Endometrial microvascular endothelial cells (primary cell): ENCODE measurements around the gene HTR3C. TPM values are rescaled to one million over a fixed set of nuclear protein-coding genes. Genes with fewer than 3 reads are reported as not detected.
"Not testable (repeated sequence)": the region's sequence is repeated elsewhere in the genome, so short reads cannot be mapped to it uniquely, and the experiment has no call there.

Source experiments
- in situ Hi-C: cut with HindIII; loops from 2 replicates; pipeline ENCODE4 v1.10.0; 2017; ENCODE audit warnings: low sequenced_read_pairs, low pct_unique_long_range_greater_than_20kb; ENCODE audit errors: inconsistent ontology term
- total RNA-seq: library from RNA; depleted of rRNA; stranded (reverse); fragments of >200 nt; gene quantifications from one replicate; pipeline ENCODE4 v1.2.3, GENCODE V29; 2015; ENCODE audit errors: inconsistent ontology term

The HTR3C gene, protein sequence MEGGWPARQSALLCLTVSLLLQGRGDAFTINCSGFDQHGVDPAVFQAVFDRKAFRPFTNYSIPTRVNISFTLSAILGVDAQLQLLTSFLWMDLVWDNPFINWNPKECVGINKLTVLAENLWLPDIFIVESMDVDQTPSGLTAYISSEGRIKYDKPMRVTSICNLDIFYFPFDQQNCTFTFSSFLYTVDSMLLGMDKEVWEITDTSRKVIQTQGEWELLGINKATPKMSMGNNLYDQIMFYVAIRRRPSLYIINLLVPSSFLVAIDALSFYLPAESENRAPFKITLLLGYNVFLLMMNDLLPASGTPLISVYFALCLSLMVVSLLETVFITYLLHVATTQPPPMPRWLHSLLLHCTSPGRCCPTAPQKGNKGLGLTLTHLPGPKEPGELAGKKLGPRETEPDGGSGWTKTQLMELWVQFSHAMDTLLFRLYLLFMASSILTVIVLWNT
- total RNA-seq, result not detected

GRCh38 chr3:184052767-184053166, at the start of gene HTR3C:
Gene HTR3C, plus strand, starts transcription at chr3:184053047. Its CDS starts 34 bp downstream, at chr3:184053081.
- in situ Hi-C loops, result no loop called here

DNA sequence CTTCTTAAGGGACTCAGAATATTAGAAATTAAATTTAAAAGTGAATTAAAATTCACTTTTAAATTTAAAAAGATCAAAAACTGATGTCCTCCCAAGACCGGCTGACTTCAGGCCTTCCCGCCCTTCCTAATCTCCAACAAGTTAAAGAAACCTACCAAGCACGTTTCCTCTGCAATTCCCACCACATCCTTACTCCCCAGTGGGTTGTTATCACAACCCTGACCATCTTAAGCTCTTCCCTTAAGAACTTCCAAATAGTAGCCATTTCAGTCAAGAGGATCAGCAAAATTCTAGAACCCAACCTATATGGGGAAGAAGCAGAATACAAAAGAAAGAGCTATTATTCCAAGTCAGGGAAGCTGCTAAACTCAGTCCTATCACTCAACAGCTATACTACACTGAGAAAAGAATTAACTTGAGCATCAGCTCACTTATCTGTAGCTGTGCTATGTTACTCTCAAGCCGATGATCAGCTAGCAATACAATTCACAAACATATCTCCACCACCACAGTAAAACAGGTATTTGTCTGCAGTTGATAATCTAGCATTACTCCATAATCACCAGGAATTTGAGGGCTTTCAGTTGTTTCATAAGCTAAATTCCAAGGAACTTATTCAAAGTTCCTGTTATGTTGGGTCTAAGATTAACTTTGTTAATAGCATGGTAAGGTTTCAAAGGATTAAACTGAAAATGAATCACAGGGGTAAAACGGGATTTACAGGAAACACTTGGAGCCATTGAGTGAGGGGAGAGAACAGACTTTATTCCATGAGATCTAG, 49.5 kb upstream of the HTR3C start:
- in situ Hi-C loops, result no loop called here

DNA sequence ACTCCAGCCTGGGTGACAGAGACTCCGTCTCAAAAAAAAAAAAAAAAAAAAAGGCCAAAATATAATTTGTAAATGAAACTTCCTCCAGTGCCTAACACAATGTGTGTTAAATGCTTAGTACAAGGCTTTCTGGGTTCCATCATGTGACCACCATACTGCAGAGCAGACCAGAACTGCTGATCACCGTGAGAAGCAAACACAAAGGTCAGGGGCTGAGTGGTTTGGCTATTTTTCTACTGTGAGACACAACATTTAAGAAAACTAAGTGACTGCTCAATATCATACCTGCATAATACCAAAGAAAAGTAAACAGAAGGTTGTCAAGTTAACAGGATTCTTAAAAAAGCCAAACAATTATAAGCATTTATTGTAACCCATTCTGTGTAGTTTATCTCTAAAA, 48.4 kb upstream of the HTR3C start:
- in situ Hi-C loops, result no loop called here

- in situ Hi-C loops, result no loop called here
Observed at GRCh38 chr3:184005941-184006507, 46.8 kb upstream of the HTR3C start.

DNA sequence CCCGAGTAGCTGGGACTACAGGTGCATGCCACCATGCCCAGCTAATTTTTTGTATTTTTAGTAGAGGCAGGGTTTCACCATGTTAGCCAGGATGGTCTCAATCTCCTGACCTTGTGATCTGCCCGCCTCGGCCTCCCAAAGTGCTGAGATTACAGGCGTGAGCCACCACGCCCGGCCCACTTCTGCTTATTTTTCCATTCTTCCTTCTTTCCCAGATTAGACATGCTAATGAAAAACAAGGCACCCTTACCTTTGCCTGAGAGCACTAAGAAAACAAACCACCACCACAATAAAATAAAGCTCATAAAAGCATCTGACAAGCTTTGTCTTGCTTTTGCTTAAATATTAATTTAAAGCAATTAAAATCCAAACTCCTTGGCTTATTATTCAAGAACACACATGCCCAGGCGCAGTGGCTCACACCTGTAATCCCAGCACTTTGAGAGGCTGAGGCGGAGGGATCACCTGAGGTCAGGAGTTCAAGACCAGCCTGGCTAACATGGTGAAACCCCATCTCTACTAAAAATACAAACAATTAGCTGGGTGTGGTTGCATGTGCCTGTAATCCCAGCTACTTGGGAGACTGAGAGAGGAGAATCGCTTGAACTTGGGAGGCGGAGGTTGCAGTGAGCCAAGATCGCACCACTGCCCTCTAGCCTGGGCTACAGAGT, 45.6 kb upstream of the HTR3C start:
- in situ Hi-C loops, result not testable (repeated sequence)

- in situ Hi-C loops, result no loop called here
Observed at GRCh38 chr3:184008161-184008560, 44.7 kb upstream of the HTR3C start.

DNA sequence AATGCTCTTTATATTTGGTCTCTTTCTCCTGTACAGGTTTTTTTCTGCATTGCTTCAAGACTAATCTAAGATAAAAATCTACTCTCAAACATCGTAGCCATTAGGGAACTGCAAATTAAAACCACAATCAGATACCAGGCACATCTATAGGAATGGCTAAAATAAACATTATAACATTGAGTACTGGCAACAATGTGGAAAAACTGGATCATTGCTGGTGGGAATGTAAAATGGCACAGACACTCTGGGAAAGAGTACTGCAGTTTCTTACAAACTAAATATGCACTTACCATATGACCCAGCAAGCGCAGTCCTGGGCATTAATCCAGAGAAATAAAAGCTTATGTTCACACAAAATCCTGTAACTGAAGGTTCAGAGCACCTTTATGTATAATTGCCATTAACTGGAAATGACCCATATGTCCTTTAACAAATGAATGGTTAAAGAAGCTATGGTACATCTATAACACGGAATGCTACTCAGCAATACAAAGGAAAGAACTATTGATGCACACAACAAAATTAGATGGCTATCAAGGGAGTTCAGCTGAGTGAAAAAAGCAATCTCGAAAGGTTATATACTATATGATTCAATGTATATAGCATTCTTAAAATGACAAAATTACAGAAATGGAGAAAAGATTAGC, 41.5 kb upstream of the HTR3C start:
- in situ Hi-C loops, result no loop called here

- in situ Hi-C loops, result no loop called here
Observed at GRCh38 chr3:184011937-184012889, 40.6 kb upstream of the HTR3C start.

DNA sequence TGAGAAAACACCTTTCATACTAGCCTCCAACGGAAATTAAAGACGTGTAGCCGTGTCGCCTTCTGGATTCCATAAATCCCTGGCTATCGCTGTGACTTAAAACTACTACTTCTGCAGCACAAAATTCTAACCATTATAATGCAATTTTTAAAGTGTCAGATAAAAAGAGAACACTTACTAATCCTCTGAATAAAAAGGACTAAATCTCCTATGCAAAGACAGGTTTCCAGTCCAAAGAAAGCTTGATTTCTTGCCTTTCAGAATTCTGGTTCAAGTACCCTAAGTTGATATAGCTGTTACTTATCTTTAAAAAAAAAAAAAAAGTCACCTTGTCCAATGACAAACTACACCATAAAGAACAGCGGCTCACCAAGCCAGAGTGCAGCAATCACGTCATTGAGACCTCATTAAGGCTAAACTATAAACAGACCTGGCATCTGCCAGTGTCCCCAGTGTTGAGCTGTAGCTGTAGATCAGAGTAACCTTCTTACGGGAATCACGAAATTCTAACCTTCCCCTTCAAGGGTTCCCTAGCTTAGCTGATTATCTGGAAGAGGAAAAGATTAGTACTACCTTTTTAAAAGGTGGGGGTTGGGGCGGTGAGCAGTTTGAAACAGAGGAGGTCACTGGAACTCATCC, 37.3 kb upstream of the HTR3C start:
- in situ Hi-C loops, result no loop called here

- in situ Hi-C loops, result no loop called here
Observed at GRCh38 chr3:184016169-184016570, 36.7 kb upstream of the HTR3C start.

DNA sequence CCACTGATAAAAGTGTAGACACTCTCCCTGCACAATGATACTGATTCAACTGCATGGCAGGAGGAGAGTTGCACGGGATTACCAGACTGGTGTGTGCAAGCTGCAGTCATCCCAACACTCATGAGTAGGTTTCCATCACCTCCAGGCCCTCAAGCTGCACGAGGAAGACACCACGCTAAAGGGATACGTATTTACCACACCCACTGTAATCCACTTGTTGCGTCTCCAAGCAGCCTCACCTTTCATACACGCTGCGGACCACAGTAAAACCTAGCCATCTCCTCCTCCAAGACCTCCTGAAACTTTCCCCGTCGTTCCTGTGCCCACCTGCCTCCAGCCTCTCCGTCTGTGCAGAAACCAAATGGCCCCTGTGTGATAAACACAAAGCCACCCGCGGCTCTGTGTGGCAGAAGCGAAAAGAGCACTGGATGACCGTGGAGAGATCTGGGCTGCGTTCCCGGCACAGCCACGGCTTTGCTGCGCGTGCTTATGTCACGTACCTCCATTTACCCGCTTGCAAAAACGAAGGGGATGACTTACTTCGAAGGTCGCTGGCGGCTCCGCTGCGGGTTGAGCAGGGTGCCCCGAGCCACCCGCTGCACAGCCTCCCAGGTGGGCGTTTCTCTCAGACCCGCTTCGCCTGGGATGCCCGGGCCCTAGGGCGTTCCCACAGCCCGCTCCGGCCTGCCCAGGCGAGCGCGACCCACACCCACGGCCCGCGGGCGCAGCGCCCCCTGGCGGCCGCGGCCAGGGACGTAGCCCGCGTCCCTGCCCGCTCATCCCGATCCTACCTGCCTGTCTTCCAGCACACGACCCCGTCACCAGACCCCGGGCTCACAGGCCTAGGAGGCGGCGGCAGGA, 35.8 kb upstream of the HTR3C start:
- in situ Hi-C loops, result no loop called here

DNA sequence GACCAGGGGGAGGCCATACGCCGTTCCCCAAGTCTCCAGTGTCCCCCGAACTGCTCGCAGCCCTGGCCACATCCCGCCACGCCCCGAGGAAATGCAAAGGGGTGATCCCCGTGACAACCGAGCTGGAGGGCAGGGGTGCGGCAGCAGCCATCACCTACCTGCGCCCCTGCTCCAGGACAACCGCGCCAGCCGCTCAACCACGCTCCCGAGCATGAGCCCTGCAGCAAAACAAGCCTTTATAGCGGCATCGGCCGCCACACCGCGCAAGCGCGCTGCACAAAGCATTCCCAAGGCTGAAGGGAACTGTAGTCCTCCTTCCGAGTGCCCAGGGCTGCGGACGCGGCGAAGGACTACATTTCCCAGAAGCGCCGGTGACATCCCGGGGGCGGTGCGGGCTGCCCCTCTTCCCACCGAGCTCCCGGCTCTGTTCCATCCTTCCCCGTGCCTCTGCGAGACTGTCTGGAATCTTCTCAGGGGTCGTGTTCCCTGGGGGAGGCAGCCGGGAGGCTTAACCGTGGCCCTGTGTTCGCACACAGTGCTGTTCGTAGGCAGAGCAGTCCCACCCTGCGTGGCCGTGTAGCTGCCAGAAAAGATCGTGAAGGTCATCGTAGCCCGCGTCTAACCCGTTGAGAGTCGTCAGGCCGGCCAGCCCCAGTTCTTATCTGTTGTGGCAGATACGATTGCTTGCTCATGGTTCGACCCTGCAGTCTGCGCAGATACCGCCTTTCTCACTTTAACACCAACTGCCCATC, 35.0 kb upstream of the HTR3C start, which contains the start of gene ABCC5:
Gene ABCC5 (minus strand): TSS at position 213 of the 752 bp plus-strand sequence. CDS start 3,492 bp downstream, outside the sequence.
- in situ Hi-C loops, result no loop called here

DNA sequence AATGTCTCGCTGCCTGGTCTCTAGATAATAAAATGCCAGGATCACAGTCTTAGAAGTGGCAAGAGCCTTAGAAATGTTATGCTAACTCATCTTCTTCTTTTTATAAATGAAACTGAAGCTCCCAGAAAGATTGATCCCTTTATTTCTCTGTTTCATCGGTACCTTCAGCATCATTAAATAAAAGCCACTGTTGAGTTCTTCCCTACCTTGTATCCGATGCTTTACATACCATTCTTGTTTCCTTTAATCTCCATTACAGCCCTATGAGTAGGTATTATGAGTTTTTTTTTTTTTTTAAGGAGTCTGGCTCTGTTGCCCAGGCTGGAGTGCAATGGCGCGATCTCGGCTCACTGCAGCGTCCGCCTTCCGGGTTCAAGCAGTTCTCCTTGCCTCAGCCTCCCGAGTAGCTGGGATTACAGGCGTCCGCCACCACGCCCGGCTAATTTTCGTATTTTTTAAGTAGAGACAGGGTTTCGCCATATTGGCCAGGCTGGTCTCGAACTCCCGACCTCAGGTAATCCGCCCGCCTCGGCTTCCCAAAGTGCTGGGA, 34.3 kb upstream of the HTR3C start:
- in situ Hi-C loops, result no loop called here

GRCh38 chr3:184022323-184022722, 30.5 kb upstream of the HTR3C start:
- in situ Hi-C loops, result no loop called here

GRCh38 chr3:184025256-184025655, 27.6 kb upstream of the HTR3C start:
- in situ Hi-C loops, result not testable (repeated sequence)
